T-helper 22 cell (primary cell): ENCODE data around the gene SHISA9.

Experiments used
- DNase-seq: peaks from one replicate; pipeline ENCODE4 v3.0.0-alpha.2; 2020; ENCODE audit warnings: low read depth

SHISA9 gene

DNA sequence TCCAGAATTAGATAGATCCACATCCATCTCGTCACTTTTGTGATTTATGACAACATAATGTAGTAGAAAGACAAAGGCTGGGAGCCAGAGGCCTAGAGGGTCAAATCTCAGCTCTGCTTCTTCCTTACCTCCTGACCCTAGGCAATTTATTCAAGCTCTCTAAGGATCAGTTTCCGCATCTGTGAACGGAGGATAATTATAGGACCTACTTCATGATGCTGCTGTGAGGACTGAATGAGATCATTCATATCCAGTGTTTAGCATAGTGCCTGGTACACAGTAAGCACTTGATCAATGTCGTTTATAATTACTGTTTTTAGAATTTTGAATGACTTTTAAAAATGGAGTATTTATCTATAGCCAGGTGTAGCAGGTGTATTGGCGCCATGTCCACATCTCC lies 128.4 kb downstream of the SHISA9 start:
- no peak for DNase-seq

DNA sequence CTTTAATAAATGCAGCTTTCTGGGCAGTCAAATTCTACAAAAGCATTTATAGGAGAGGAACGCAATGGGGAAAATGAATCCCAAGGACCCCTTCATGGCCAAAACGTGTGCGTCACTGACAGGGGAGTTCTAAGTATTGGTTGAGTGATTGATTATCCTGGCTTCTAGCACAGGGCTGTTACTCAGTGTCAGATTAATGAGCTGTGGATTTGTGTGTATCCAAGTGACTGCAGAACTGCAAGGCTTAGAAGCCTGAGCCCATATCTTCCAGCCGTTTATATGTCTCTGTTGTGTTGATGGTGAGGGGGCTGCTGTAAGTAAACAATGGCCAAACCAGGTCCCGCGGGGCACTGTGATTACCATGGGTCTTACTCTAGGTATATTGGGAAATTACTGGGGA lies 129.4 kb downstream of the SHISA9 start:
- no peak for DNase-seq

DNA sequence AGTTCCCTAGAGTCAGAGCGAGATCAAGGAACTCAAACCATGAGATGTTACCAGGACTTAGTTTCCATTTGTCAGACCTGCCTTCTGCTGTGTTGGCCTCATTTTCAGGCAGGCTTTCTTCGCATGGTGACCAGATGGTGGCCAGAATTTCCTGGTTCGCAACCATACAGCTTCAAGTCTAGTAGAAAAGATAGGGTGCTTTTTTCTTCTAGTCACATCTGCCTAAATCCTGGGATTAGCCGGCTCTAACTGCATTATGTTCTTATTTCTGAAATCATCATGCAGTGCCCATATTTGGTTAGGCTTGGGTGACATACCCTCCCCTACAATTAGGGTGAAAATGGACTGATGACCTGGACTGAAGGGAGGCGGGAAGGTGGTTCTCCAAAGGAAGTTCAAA lies 131.5 kb downstream of the SHISA9 start:
- DNase-seq, result no peak

DNA sequence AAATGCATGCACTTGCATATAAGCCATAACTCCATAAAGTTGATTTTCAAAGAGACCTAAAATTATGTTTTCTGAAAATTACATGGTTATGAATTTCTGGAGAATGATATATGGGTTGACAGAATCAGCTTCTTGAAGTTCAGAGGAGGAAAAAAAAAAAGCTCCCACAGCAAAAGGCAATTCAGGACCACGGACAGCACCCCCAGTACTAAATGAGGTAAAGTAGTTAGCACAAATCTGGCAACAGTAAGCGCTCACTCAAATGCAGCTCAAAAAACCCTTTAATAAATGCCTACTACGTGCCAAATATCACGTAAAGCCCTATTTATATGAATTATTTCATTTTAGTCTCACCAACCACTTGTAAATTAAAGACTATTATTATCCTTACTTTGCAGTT lies 135.2 kb downstream of the SHISA9 start:
- no peak for DNase-seq

DNA sequence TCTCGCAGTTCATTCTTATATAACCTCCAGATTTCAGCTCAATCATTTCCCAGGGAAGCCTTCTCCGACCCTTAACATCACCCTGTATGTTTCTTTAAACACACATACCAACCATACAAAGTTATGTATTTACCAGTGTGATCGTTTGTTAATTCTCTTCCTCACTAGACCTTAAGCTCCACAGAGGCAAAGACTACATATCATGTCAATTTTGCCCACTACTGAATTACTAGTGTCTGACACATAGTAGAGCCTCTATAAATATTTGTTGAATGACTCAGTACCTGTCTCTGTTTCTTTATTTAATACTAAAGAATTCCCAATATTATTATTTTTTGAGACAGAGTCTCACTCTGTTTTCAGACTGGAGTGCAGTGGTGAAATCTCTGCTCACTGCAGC lies 137.2 kb downstream of the SHISA9 start:
- DNase-seq, result no peak

DNA sequence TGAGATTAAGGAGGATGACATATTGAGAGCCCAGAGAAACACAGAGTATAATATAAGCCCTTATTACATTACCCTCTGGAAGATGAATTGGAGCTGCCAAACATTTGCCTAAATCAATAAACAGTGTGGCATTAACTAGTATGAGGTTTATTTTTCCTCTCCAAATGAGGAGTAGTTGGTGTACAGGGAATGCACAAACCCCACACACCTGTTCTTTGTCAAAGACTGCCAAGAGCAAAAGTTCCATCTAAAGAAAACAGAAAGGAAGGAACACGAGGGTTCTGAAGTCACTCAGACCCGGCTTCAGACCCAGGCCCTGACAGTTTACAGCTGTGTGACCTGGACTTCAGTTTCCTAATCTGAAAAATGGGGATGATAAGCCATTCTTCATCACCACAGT lies 138.1 kb downstream of the SHISA9 start:
- no peak for DNase-seq

DNA sequence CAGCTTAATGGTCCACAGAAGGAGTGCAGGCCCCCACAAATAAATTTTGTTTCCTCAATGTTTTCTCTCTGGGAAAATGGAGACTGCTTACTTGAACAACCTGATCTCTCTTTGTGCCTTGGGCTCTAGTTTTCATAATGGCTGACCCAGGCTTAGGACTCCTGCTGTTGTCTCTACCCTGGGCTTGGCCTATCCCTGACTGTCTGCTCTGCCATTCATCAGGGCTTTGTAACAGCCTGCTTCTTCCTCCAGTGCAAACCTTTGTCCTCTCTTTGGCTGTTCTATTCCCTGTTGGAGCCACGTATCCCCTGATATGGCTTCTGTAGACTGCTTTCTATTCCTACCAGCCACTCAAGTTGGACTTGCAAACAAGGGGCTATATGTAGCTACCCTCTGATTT lies 139.8 kb downstream of the SHISA9 start:
- no peak for DNase-seq

DNA sequence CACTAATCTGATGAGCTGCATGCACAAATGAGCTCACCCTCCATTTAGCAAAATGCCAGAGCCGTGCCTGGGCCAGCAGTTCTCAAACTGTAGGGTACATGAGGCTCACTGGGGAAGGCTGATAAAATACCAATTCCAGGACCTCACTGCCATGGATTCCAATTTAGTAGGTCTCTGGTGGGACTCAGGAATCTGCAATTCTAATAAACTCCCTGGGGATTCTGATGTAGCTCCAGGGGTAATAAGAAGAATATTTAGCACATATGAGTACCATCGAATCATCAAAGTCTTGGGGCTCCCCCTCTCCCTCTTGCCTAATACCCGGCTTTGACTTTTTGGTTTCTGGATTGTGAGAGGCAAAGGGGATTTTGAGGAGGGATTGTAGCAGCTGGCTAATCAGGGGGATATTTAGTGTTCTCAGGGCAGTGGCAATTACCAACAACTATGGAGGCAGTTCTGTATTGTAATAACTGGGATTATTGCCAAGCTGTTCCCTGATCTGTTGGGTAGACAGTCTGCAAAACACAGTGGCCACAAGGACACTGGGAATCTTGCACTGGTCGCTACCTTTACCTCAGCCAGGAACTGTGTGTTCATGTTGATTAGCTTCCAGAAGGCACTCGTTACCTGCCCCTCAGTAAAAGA lies 140.4 kb downstream of the SHISA9 start:
- DNase-seq, result no peak

DNA sequence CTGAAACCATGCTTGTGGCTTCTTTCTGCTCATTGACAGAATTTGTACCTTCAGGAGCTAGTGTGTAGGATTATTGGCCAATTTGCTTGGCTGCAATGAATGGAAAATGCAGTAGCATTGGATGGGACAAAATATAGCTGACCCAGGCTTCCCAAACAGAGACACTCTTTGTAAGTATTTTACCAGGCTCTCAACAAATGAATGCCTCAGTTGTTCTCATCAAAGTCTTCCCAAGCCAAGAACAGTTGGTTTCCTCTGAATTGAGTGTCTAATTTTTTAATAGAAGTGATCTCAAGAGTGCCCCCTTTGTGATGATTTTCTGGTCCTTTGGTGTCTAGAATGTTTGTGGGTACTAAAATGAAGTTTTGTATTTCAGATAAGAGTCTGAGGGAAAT lies 140.9 kb downstream of the SHISA9 start:
- DNase-seq, result no peak

DNA sequence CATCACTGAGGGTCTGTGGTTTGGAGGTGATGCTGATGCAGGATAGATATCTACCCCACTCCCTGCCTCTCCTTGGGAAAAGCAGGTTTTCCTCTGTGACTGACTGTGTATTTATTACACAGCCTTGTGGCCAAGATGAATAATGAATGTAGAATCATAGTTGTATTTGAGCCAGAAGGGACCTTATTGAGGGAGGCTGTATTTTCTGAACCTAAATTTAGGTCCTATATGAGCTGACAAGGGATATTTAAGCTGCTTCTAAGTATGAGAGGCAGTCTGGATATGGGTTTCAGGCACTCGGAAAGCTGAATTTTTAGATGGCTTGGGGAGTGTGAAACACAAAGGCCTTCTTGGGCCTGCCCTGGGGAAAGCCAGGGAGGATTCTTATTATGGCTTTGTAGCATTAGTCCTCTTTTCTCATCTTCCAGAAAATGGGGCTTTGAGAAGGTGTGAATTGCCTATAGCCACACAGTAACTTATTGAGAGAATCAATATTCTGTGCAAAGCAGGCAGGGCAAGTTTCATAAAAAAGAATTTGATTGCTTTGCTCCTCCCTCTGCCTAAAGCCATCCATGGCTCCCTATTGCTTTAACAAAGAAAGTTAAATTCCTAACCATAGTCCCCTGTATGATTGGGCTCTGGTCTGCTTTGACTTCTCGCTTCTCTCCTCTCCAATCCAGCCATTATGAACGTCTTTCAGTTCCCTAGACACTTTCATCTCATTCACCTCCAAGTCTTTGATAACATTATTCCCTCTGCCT lies 144.8 kb downstream of the SHISA9 start:
- no peak for DNase-seq

DNA sequence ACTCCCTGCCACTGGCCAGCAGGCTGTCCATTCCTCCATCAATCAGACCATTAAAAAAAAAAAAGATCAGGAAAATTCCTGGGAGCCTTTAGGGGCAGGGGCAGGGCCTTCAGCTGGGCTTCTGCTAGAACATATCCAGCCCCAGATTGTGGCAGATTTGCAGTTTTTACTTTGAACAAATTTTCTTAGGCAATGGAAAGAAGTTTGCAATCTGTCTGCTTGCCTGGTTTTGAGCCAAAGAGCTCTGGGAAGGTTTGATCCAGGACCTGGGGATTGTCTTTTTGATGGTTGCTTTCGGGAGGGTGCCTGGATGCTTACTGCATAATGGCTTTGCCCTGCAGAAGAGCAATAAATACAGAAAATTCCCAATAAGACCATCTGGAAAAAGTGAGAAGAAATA lies 145.9 kb downstream of the SHISA9 start:
- no peak for DNase-seq

DNA sequence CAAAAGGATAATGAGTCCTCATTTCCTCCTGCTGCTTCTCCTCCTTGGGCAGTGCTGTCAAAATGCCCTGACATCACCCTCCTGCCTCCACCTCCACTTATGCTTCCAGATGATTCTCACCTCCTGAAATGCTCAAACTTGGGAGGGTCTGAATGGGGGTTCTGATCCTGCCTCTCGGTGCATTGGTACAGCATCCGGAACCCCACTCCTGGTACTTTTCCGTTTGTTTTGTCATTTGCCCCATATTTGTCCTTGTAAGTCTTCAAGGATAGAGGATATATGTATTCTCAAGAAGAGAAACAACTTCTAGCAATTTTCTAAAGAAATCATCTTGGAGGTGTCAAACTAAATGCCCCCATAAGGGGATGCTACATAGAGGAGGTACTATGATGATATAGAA lies 148.3 kb downstream of the SHISA9 start:
- no peak for DNase-seq

DNA sequence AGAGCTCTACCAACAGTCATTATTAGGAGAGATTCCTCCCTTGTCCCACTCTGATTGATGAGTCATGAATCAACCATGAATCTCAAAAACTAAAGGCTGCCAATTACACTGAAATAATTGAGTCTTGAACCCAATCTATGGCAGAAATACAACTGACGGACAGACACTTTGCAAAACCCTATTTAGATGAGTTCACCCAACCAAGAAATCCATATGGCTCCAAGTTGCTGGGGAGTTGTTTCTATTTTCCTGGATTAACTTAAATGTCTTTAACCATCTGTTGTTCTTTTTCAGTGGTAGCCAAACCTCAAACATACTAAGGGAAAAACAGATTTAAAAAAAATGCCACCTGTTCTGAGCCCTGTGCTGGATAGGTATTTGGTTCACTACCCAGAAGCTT lies 151.0 kb downstream of the SHISA9 start:
- no peak for DNase-seq

DNA sequence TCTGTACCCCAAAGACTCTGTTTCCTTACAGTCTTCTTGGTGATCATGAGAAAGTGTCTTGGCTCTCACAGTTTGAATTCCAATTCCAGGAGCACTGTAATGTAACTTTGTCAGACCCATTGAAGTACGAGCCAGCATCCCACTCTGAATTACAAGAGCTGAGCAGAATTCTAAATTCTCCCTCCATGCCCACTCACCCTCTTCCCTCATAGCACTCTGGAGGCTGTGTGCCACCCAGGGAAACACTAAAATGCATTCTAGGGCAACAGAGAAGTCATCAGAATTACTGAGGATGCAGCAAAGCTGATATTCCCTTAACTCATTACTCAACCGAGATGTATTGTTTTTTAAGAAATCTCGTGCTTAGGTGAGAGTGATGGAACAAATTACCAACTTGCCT lies 154.1 kb downstream of the SHISA9 start:
- DNase-seq, result no peak

DNA sequence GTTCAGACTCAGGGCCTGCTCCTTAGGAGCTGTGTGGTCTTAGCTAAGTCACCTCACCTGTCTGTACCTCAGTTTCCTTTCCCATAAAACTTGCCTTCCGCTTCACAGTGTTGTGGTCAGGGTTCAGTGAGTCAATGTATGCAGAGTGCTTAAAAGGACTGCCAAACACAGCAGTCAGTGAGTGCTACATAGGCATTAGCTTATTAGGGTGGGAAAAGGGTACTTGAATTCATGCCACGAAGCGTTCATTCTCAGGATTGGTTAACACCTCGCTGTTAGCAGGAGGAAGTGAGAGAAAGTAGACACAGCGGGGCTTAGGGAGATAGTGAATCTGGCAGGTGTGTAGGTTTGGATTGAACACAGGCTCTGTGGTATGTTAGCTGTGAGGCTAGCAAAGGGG lies 155.2 kb downstream of the SHISA9 start:
- no peak for DNase-seq

DNA sequence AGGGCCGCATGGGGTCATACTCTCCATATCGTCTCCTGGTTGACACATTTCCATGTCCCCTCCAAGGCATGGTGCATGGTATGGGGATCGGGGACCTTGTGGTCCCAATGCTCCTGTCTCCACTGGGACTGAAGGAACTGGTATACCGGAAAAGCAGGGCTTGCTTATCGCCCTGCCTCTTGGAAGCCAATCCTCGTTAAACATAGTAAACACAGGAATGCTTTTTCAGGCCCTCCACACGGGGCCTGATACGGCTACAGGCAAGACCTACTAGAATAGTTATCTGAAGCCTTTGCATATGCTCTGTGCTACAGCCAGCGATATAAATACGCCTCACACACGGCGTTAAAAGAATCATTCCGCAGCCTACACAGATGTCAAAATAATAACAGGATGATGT lies 159.5 kb downstream of the SHISA9 start:
- DNase-seq, result no peak

DNA sequence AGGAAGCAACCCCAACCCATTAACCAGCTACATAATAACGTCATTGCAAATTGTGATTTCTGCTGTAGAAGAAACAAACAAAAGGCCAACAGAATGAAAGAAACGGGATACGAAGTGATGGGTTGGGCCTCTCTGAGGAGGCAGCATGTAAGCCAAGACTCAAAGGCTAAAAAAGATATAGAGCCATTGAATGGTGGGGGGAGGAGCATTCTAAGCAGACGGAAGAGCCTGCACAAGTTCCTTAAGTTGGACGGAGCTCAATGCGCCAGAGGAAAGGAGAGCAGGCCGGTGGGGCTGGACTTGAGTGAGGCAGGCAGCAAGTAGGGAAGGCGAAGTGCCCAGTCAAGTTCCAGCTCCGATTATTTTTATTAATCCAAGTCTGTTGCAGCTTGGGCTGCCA lies 160.3 kb downstream of the SHISA9 start:
- no peak for DNase-seq

DNA sequence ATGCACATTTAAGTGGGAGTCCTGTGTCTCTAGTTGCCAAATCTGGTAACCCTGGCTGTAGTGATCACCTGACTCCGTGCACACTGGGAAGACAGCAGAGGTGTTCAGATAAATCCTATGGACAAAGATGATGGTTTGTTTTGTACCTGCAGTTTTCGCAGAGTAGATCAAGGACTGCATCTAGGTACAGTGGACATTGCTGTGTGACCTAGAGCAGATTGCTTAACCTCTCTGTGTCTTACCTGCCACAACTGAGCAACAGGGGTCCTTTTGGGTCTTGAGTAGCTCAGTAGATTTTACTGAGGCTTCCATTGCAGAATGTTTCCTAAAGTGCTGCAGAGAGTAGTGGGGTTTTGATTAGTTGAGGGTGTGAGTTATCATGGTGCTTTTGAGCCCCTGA lies 160.8 kb downstream of the SHISA9 start:
- DNase-seq, result no peak

DNA sequence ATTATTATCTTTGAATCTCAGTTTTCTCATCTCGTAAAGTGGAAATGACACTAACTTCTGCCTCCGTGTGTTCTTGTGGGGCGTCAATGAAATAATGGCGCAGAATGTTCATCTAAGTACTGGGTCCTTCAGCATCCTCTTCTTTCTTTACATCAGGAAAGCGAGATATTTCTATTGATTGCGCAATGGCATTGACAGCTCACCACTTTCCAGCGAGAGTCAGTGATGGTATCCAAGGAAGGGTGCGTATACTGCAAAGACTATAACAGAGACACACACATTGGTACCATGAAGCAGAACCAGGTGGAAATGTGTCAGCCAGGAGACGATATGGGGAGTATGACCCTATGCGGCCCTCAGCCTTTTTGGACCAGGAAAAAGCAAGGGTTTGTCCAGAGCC lies 162.1 kb downstream of the SHISA9 start:
- no peak for DNase-seq

DNA sequence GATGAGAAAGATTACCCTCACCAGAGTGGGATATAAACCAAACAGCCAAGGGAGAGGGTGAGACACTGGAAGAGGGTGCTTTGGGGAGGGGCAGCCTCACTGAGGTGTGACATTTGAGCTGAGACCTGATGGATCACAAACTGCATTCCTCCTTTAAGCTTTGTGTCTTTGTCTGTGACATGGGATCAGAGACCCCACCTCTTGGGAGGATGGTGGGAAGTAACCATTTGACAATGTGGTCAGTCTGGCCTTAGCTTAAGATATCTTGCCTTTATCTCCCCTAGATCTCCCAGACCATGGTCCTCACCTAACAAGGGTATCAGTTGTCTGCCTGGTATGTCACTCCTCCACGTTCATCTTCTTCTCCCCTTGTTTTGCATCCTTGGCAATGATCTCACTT lies 163.4 kb downstream of the SHISA9 start:
- no peak for DNase-seq

DNA sequence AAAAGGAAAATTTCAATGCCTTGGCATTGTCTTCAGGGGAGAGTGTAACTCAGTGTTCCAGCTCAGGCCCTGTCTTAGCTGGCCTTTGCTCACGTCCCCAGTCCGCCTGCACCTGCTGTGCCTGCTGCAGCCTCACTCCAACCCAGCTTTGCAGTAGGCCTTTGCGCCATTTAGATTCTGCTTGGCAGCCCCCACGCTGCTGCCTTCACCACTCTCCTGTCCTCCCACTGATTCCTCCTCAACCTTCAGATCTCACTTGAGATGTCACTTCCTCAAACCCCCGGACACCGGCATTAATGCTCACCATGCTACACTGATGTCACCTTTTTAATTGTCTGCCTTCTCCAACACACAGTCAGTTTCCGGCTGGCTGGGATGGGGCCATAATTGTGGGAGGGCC lies 166.2 kb downstream of the SHISA9 start:
- DNase-seq, result no peak

DNA sequence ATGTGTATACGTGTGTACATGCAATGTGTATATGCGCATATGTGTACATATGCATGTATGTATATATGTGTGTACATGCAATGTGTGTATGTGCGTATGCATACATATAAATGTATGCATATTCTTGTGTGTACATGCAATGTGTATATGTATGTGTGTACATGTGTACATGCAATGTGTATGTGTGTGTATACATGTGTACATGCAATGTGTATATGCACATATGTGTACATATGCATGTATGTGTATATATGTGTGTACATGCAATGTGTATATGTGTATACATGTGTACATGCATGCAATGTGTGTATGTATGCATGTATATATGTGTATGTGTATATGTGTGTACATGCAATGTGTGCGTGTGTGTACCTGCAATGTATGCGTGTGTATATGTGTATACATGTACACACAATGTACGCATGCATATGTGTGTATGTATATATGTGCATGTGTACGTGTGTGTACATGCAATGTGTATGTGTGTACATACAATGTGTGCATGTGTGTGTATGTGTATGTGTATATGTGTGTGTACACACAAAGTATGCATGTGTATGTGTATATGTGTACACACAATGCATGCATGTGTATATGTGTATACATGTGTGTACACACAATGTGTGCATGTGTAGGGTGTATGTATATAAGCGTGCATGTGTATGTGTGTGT lies 167.7 kb downstream of the SHISA9 start:
- DNase-seq, result no peak

DNA sequence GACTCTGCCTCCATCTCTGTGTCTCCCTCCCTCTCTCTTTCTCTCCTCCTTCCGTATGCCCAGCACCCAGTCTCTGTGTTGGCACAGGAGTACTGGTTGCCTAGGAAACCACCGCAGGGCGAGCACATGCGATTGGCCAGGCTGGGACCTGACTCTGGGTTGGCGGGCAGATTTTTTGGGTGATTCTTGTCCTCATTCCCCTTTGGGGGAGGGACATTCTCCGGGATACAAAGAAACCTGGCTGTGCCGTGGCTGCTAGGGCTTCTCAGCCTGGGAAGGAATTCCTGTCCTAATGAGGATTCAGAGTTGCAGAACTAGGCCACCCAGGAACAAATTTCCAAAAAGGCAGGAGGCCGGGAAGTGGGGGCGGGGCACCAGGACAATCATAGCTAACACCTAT lies 168.9 kb downstream of the SHISA9 start:
- DNase-seq, result no peak

DNA sequence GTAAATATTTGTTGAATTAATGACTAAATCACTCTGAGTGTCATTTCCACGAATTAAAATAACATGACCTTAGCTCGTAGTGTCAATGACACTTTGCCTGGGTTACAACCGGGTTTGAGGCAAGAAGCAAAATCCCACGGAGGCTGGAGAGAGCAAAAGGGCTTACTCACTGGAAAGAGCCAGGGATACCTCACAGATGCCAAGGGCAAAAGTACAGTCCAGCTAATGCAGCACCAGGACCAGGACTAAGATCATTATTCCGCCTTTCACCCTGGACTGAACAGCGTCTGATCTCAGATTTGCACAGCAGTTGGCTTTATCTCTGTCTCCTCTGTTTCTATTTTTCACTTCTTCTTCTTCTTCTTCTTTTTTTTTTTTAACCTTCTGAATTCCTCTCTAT lies 175.5 kb downstream of the SHISA9 start:
- no peak for DNase-seq
